Heart right ventricle (tissue), 16 donors: Measurements from ENCODE around the gene ACTR10. TPM values are rescaled to one million over a fixed set of nuclear protein-coding genes. Genes with fewer than 3 reads are reported as not detected.

ENCODE experiments used
- ATAC-seq, 8 donors: fragments of 200-7000 bp; cut with Tn5 transposase; one replicate each; pipeline ENCODE4 v1.9.1; 2020; ENCODE audit warnings: mild to moderate bottlenecking in 8 of 8, moderate library complexity in 8 of 8, moderate number of reproducible peaks in 1 of 8
- DNase-seq, 2 donors: peaks; one replicate each; pipeline ENCODE4 v3.0.0-alpha.2; 2020
- H3K27ac ChIP-seq, 10 donors: fragments of 200-600 bp; sonication (generic) in 2 of 10; one replicate each; pipeline versions ENCODE4 v1.5.0 to v1.8.0; 2020 to 2022; ENCODE audit warnings: mild to moderate bottlenecking in 3 of 10
- H3K27me3 ChIP-seq, 7 donors: fragments of 200-600 bp; one replicate each; pipeline ENCODE4 v1.8.0; 2021 to 2022; ENCODE audit warnings: mild to moderate bottlenecking in 2 of 7
- H3K36me3 ChIP-seq, 9 donors: fragments of 200-600 bp; sonication (generic) in 1 of 9; one replicate each; pipeline versions ENCODE4 v1.5.0 to v1.8.0; 2020 to 2022; ENCODE audit warnings: mild to moderate bottlenecking in 2 of 9
- H3K4me1 ChIP-seq, 9 donors: fragments of 200-600 bp; sonication (generic) in 1 of 9; one replicate each; pipeline versions ENCODE4 v1.5.0 to v1.8.0; 2020 to 2022; ENCODE audit warnings: mild to moderate bottlenecking in 4 of 9
- H3K4me3 ChIP-seq, 10 donors: fragments of 200-600 bp; sonication (generic) in 2 of 10; one replicate each; pipeline versions ENCODE4 v1.5.0 to v1.8.0; 2020 to 2022; ENCODE audit warnings: mild to moderate bottlenecking in 7 of 10, moderate library complexity in 2 of 10
- H3K9me3 ChIP-seq, 11 donors: fragments of 200-600 bp in 10 of 11; sonication (generic) in 2 of 11; one replicate each; pipeline versions ENCODE4 v1.5.0 to v1.8.0; 2013 to 2022; ENCODE audit warnings: mild to moderate bottlenecking in 2 of 11, control low read depth in 1 of 11, moderate library complexity in 1 of 11
- CTCF ChIP-seq, 9 donors: fragments of 200-600 bp; sonication (generic) in 2 of 9; IDR thresholded peaks; one replicate each; pipeline versions ENCODE4 v1.5.0 to v1.8.0; 2021 to 2022; ENCODE audit warnings: antibody characterized with exemption in 9 of 9, mild to moderate bottlenecking in 5 of 9, moderate library complexity in 1 of 9
- WGBS, 2 donors: extraction: QIAGEN DNeasy Blood & Tissue Kit; methylation state at CpG; one replicate each; pipeline ENCODE4 v1.1.7; 2013; ENCODE audit warnings: inconsistent platforms in 1 of 2; 5-methylcytosine and 5-hydroxymethylcytosine counted together
- intact Hi-C, 10 donors: fragments of 100-400 bp; cut with DNase I; formaldehyde crosslinking; loops; one replicate each; pipeline versions ENCODE4 v1.11.1 to v1.14.2; 2022
- polyA plus RNA-seq, 2 donors: library from polyadenylated mRNA; stranded (reverse); fragments of 200-250 nt; gene quantifications; one replicate each; pipeline ENCODE4 v1.2.3, GENCODE V29; 2013
- total RNA-seq, 10 donors: library from RNA; stranded (reverse); fragmentation: NEBNext Ultra II Directional in 3 of 10; extraction: Animal tissue kit (Norgen Biotek cat#: 25700) in 3 of 10; gene quantifications; one replicate each; pipeline versions ENCODE4 v1.2.1 to v1.2.4, GENCODE V29; 2021 to 2023
- donor health status: Arrhythmogenic right ventricular cardiomyopathy.
- donor health status: ischemic (EF 13 %, LVEDD 7.1; RV severe dilation, severe dysfunction).
- donor health status: healthy with polysubstance abuse.
- donor health status: DM: no; HTN: yes; CAD: no.
- donor health status: DM: no; HTN: no; CAD: no.
- donor health status: ischemic (EF 25% LVEDD 6.9; RV normal size, moderate dysfunction).
- donor health status: ischemic (EF 25% LVEDD 5.7; RV mildly dilated, moderate dysfunction).
- donor health status: healthy.
- donor health status: DM: yes; HTN: yes; CAD: no.
- donor health status: Ischemic cardiomyopathy.
- donor health status: ischemic (EF 35%, LVEDD 5.7; RV mildly dilated, moderate dysfunction).
- donor health status: nonischemic (EF 11% LVEDD 7.7; RV severe dilation, severe dysfunction).
- donor health status: DM: yes; HTN: yes; CAD: no.
- donor health status: PGD.
- donor health status: ischemic (EF 29% LVEDD 5.4; RV normal size, mild dysfunction).
- donor health status: nonischemic (EF 23%, LVEDD 6.1; RV moderate dilation, normal function).

Gene ACTR10
- total and polyA plus RNA-seq, 12 donors = 60.5 to 88.9 (median 72.8) TPM

- ATAC-seq = no peak
- Histone ChIP-seq H3K4me3 (no peak overlapping the region), H3K4me1 (peaks cover 0 to 60% (median 42%) of the 10 kb centered on the region in 9 donors), H3K9me3 (no peaks in the 10 kb centered on the region), H3K27me3 (no peaks in the 10 kb centered on the region), H3K36me3 (peaks cover 0 to 86% (median 38%) of the 10 kb centered on the region in 9 donors), H3K27ac (peak overlapping the region in 7 of 10 donors; percentile 11 to 81 (median 78))
- intact Hi-C loops = no loop called here
- no peak for TF ChIP-seq CTCF (IDR thresholded peaks at IDR 0.05)
- 50 to 54% methylated on average over 4 of the region's 4 CpGs for WGBS, 2 donors
- DNase-seq = no peak
These were observed 83.1 kb downstream of the ACTR10 start for GRCh38 chr14:58282925-58283593.

- no peak for TF ChIP-seq CTCF (IDR thresholded peaks at IDR 0.05)
- intact Hi-C loops = no loop called here
- H3K4me1 ChIP-seq = peaks cover 0 to 66% (median 46%) of the 10 kb centered on the region in 9 donors
These were observed 83.8 kb downstream of the ACTR10 start for GRCh38 chr14:58283730-58284129.

GRCh38 chr14:58285132-58285531 is 85.2 kb downstream of the ACTR10 start:
- H3K27ac ChIP-seq = no peak overlapping the region
- H3K4me3 ChIP-seq = no peak overlapping the region
- no peaks in the 10 kb centered on the region for H3K9me3 ChIP-seq
- ATAC-seq = no peak
- peaks cover 0 to 73% (median 51%) of the 10 kb centered on the region in 9 donors for H3K4me1 ChIP-seq
- intact Hi-C loops = no loop called here
- peaks cover 0 to 86% (median 47%) of the 10 kb centered on the region in 9 donors for H3K36me3 ChIP-seq
- TF ChIP-seq CTCF (IDR thresholded peaks at IDR 0.05) = no peak
- no peak for DNase-seq
- no peaks in the 10 kb centered on the region for H3K27me3 ChIP-seq
- WGBS, 2 donors = 97% methylated on average over 4 of the region's 4 CpGs

More at GRCh38 chr14:58283730-58284129, 83.8 kb downstream of the ACTR10 start:
- Histone ChIP-seq H3K9me3 (no peaks in the 10 kb centered on the region), H3K27me3 (no peaks in the 10 kb centered on the region), H3K27ac (peak overlapping the region in 2 of 10 donors; percentile 78 to 80), H3K4me3 (no peak overlapping the region), H3K36me3 (peaks cover 0 to 86% (median 42%) of the 10 kb centered on the region in 9 donors)
- DNase-seq = no peak
- no peak for ATAC-seq

Other genes starting within 250 kb of the ACTR10 start
- gene ARMH4, start 47.9 kb upstream of the ACTR10 start, total RNA-seq = 10 to 100 TPM in 3 of 10 donors, 1 to 10 TPM in 7; 6.5 to 13.1 (median 9.1) TPM
- gene ARMH4, start 47.9 kb upstream of the ACTR10 start, polyA plus RNA-seq = 1 to 10 TPM; 1.3 to 1.8 TPM
- gene PSMA3, start 44.7 kb downstream of the ACTR10 start, total RNA-seq = 100 to 1,000 TPM; 122 to 235 (median 150) TPM
- 100 to 1,000 TPM; 207 to 227 TPM for gene PSMA3, start 44.7 kb downstream of the ACTR10 start, polyA plus RNA-seq
- 10 to 100 TPM; 14.0 to 19.1 (median 17.3) TPM for gene ARID4A, start 98.4 kb downstream of the ACTR10 start, total RNA-seq
- gene ARID4A, start 98.4 kb downstream of the ACTR10 start, polyA plus RNA-seq = 10 to 100 TPM in 1 of 2 donors, 1 to 10 TPM in 1; 2.7 to 18.7 TPM
- not detected for gene TOMM20L, start 195.8 kb downstream of the ACTR10 start, total RNA-seq
- not detected for gene TOMM20L, start 195.8 kb downstream of the ACTR10 start, polyA plus RNA-seq
- 10 to 100 TPM; 24.6 to 39.3 (median 26.3) TPM for gene TIMM9, start 227.4 kb downstream of the ACTR10 start, total RNA-seq
- 10 to 100 TPM; 23.8 to 46.9 TPM for gene TIMM9, start 227.4 kb downstream of the ACTR10 start, polyA plus RNA-seq
- 10 to 100 TPM in 9 of 10 donors, 1 to 10 TPM in 1; 8.0 to 15.9 (median 12.4) TPM for gene KIAA0586, start 227.6 kb downstream of the ACTR10 start, total RNA-seq
- gene KIAA0586, start 227.6 kb downstream of the ACTR10 start, polyA plus RNA-seq = 1 to 10 TPM; 3.8 to 6.3 TPM